ENCODE results near the gene ARID1B. TPM values are rescaled to one million over a fixed set of nuclear protein-coding genes. Genes with fewer than 3 reads are reported as not detected.
A peak's percentile ranks its signal among the peaks of the same experiment; 100 is the strongest.

Gene ARID1B
- total and polyA plus RNA-seq, 10 of the 15 experiments (the other 5 are each of a cell fraction or from before 2014, with no cell fraction given): 24.7 to 133 (median 54.6) TPM

DNA sequence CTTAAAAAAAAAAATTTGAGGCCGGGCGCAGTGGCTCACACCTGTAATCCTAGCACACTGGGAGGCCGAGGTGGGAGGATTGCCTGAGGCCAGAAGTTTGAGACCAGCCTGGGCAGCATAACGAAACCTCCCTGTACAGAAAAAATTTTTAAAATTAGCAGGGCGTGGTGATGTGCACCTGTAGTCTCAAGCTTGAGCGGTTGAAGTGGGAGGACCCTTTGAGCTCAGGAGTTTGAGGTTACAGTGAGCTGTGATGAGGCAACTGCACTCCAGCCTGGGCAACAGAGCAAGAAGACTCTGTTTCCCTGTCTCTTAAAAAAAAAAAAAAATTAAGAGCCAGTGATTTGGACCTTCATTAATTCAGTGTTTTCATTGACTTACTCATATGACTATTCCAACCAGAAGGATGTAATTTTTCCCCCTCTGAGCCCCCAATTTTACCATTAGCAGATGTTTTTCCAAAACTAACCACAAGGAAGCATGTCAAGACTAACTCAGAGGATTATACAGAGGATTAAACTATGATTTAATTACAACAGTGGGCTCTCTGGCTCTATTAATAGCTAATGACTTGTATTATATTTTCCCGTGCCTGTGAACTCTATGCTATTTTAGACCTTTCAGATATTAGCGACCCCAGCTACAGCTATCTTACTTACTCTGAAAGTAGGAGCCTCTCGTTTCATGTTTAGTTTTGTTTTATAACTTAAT is 75.1 kb downstream of the ARID1B start (continued):
- no peak for TF ChIP-seq LARP7 (IDR thresholded peaks at IDR 0.05)
- TF ChIP-seq JUND (IDR thresholded peaks at IDR 0.05; ENCODE audit: low read depth, low read length): no peak

DNA sequence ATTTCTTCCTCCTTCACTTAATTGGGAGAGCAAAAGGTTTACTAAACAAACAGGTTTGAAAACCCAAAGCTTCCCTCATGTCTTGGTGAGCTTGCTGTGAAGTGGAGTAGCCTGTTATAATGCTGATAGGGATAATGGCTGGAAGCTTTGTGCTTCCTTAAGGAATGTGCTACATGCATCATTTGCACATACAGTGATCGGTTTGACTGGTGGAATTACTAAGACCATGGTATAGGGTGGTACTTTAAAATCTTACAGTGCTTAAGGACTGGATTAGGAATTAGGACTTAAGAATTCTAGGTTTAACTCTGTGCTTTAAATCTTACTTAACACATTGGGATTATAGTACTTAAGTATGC is 75.7 kb downstream of the ARID1B start:
- no peaks in the 10 kb centered on the region for H3K9me3 ChIP-seq (replicated peaks; ENCODE audit: control insufficient read depth, insufficient read depth, low read length)
- no peak overlapping the region for H2AFZ ChIP-seq (ENCODE audit: control insufficient read depth, low read depth, low read length)
- H3K4me2 ChIP-seq (ENCODE audit: control insufficient read depth, insufficient read depth): peak overlapping the region; percentile 83
- H4K20me1 ChIP-seq (ENCODE audit: control insufficient read depth, insufficient read depth): no peaks in the 10 kb centered on the region; the same call in 1 of the 2 replicates
- FAIRE-seq (no peak), ATAC-seq (no peak), DNase-seq (ENCODE audit: low read depth, low spot score) (no peak)
- H3K79me2 ChIP-seq (ENCODE audit: control insufficient read depth, insufficient read depth, low read length): peaks cover 100% of the 10 kb centered on the region
- no TSS peak for BruUV-seq (replicated peaks)
- peaks cover 3 to 5% of the 10 kb centered on the region in 2 experiments; a peak in 3 of 4 replicates for H3K36me3 ChIP-seq (ENCODE audit: control insufficient read depth in 2 of 2, insufficient read depth in 2 of 2, low read length in 1 of 2)
- TF ChIP-seq CHD2 (IDR thresholded peaks at IDR 0.05; ENCODE audit: borderline replicate concordance, low read depth, low read length) (no peak), EED (IDR thresholded peaks at IDR 0.05; ENCODE audit: low read depth) (0 out of 2 replicates have a peak, but pooled peaks have one; percentile 6)
- H3K27ac ChIP-seq (ENCODE audit: control insufficient read depth, insufficient read depth): peak overlapping the region; percentile 64
- no peaks in the 10 kb centered on the region for H3K27me3 ChIP-seq (replicated peaks in 1 of 2; ENCODE audit: control insufficient read depth in 2 of 2, insufficient read depth in 2 of 2, low read length in 1 of 2)
- POLR2A ChIA-PET: interaction anchor here (0.6 to 1.6 kb wide), 7 partner anchors 15 to 162 kb away, joined by 3 to 5 read pairs (median 4); no protein-coding TSS in a partner anchor
- CTCF ChIA-PET: interaction anchor here (0.9 to 2.7 kb wide), 7 partner anchors 10 to 182 kb away, joined by 3 to 10 read pairs (median 4); no protein-coding TSS in a partner anchor
- intact Hi-C loops (cut with micrococcal nuclease; ENCODE audit: unreplicated experiment): loop anchor here (5.0 kb wide), 1 partner anchor 169 kb away; no protein-coding TSS in a partner anchor
- 96% methylated on average over 1 of the region's 1 CpG for WGBS (ENCODE audit: insufficient coverage, insufficient replicate concordance, low lambda C conversion rate, missing lambda C conversion rate)
- SMC1A ChIA-PET (ENCODE audit: uncharacterized antibody, unreplicated experiment): interaction anchor here (0.6 to 3.7 kb wide), 30 partner anchors 11 to 215 kb away, joined by 3 to 29 read pairs (median 5); partner anchors contain the start of gene ARID1B
- H3K9ac ChIP-seq (ENCODE audit: control insufficient read depth, insufficient read depth, low read length): no peak overlapping the region
- peaks cover 60% of the 10 kb centered on the region for H3K4me1 ChIP-seq (ENCODE audit: control insufficient read depth, insufficient read depth, low read length)
- in situ Hi-C loops (cut with MboI): no loop called here
- H3K4me3 ChIP-seq: no peak overlapping the region
- RAD21 ChIA-PET (ENCODE audit: unreplicated experiment): interaction anchor here (0.6 to 2.7 kb wide), 17 partner anchors 15 to 1689 kb away, joined by 3 to 15 read pairs (median 4); no protein-coding TSS in a partner anchor

All from GM12878 (cell line).